Measurements from ENCODE around the gene CCDC142.

CCDC142 gene

GRCh38 chr2:74436848-74437695, 45.7 kb downstream of the CCDC142 start:
- H3K36me3 Mint-ChIP-seq (ENCODE audit: low read depth) = peaks cover 34% of the 10 kb centered on the region
- no peak for TF ChIP-seq CTCF (IDR thresholded peaks at IDR 0.05)
- peak overlapping the region; percentile 16 for H3K4me3 Mint-ChIP-seq
- peaks cover 40% of the 10 kb centered on the region for H3K4me1 Mint-ChIP-seq
- H3K9me3 Mint-ChIP-seq = no peaks in the 10 kb centered on the region
- peak overlapping the region; percentile 95 for H3K27ac Mint-ChIP-seq
- DNase-seq = no peak
- no peaks in the 10 kb centered on the region for H3K27me3 Mint-ChIP-seq (ENCODE audit: low read depth, poor library complexity)

GRCh38 chr2:74436111-74436805, 46.5 kb downstream of the CCDC142 start:
- DNase-seq = no peak
- peaks cover 39% of the 10 kb centered on the region for H3K36me3 Mint-ChIP-seq (ENCODE audit: low read depth)
- TF ChIP-seq CTCF (IDR thresholded peaks at IDR 0.05) = no peak
- no peak overlapping the region for H3K4me3 Mint-ChIP-seq
- no peaks in the 10 kb centered on the region for H3K9me3 Mint-ChIP-seq
- H3K27me3 Mint-ChIP-seq (ENCODE audit: low read depth, poor library complexity) = no peaks in the 10 kb centered on the region
- H3K4me1 Mint-ChIP-seq = peaks cover 41% of the 10 kb centered on the region
- H3K27ac Mint-ChIP-seq = peak overlapping the region; percentile 88

- Mint-ChIP-seq H3K4me3 (no peak overlapping the region), H3K9me3 (no peaks in the 10 kb centered on the region), H3K36me3 (ENCODE audit: low read depth) (peaks cover 56% of the 10 kb centered on the region), H3K27ac (peak overlapping the region; percentile 95), H3K27me3 (ENCODE audit: low read depth, poor library complexity) (peaks cover 3% of the 10 kb centered on the region), H3K4me1 (peaks cover 21% of the 10 kb centered on the region)
- no peak for DNase-seq
- TF ChIP-seq CTCF (IDR thresholded peaks at IDR 0.05) = no peak
Observed at GRCh38 chr2:74430502-74430901, 52.3 kb downstream of the CCDC142 start.

- H3K4me3 Mint-ChIP-seq = no peak overlapping the region
- no peaks in the 10 kb centered on the region for H3K9me3 Mint-ChIP-seq
- peaks cover 3% of the 10 kb centered on the region for H3K27me3 Mint-ChIP-seq (ENCODE audit: low read depth, poor library complexity)
- peak overlapping the region; percentile 95 for H3K27ac Mint-ChIP-seq
- peaks cover 59% of the 10 kb centered on the region for H3K36me3 Mint-ChIP-seq (ENCODE audit: low read depth)
- TF ChIP-seq CTCF (IDR thresholded peaks at IDR 0.05) = no peak
- H3K4me1 Mint-ChIP-seq = peaks cover 23% of the 10 kb centered on the region
- DNase-seq = peak; percentile 22
Observed at GRCh38 chr2:74429487-74430451, 53.0 kb downstream of the CCDC142 start.

- no peak for TF ChIP-seq CTCF (IDR thresholded peaks at IDR 0.05)
- Mint-ChIP-seq H3K27ac (peak overlapping the region; percentile 97), H3K4me1 (peaks cover 30% of the 10 kb centered on the region), H3K4me3 (no peak overlapping the region), H3K36me3 (ENCODE audit: low read depth) (peaks cover 54% of the 10 kb centered on the region), H3K27me3 (ENCODE audit: low read depth, poor library complexity) (peaks cover 3% of the 10 kb centered on the region), H3K9me3 (no peaks in the 10 kb centered on the region)
- DNase-seq = no peak
Observed at GRCh38 chr2:74428675-74429074, 54.1 kb downstream of the CCDC142 start.
